ENCODE results near the gene PXDN.

DNA sequence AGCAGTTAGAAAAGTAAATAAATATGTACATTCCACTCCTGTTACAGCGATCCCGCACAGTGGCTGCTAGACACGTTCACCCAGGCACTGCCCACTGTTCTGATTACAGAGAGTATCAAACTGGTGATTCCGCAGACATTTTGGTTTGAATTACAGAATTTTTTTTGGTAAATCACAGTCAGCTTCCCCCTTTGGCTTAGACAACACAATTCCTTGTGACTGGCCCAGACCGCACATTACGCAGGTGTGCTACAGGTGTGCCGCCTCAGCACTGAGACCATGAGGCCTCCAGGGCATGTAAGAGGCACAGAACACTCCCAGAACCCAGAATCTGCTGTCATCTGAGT lies 112.3 kb downstream of the PXDN start:
- TF ChIP-seq NFIC (IDR thresholded peaks at IDR 0.05) = no peak
- no peak for TF ChIP-seq NFRKB (IDR thresholded peaks at IDR 0.05; ENCODE audit: low read depth)
- TF ChIP-seq ZBTB17 (CRISPR knock-in tag; IDR thresholded peaks at IDR 0.05) = no peak
- no peak for TF ChIP-seq EZH2 (IDR thresholded peaks at IDR 0.05; ENCODE audit: borderline replicate concordance, low read depth, low read length)
- TF ChIP-seq, protein P1, sequence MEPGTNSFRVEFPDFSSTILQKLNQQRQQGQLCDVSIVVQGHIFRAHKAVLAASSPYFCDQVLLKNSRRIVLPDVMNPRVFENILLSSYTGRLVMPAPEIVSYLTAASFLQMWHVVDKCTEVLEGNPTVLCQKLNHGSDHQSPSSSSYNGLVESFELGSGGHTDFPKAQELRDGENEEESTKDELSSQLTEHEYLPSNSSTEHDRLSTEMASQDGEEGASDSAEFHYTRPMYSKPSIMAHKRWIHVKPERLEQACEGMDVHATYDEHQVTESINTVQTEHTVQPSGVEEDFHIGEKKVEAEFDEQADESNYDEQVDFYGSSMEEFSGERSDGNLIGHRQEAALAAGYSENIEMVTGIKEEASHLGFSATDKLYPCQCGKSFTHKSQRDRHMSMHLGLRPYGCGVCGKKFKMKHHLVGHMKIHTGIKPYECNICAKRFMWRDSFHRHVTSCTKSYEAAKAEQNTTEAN (CRISPR knock-in tag; IDR thresholded peaks at IDR 0.05) = no peak

Data from K562 (cell line).